HEK293 (cell line): Measurements from ENCODE around the gene KLF13.

Source experiments
- KLF16 ChIP-seq: fragments of 450-650 bp; formaldehyde crosslinking; IDR thresholded peaks from 2 replicates; pipeline ENCODE4 v1.5.1; 2017; ENCODE audit warnings: missing biosample characterization, missing genetic modification characterization
- SETDB1 ChIP-seq: IDR thresholded peaks from one replicate; pipeline ENCODE4 v1.6.1; 2017; ENCODE audit warnings: mild to moderate bottlenecking, low read length, moderate library complexity, mixed read lengths; ENCODE audit not compliant: insufficient read length
- ZBTB21 ChIP-seq: fragments of 450-650 bp; formaldehyde crosslinking; IDR thresholded peaks from 2 replicates; pipeline ENCODE4 v1.5.1; 2017; ENCODE audit warnings: missing biosample characterization, missing genetic modification characterization
- ZBTB7A ChIP-seq: fragments of 450-650 bp; formaldehyde crosslinking; IDR thresholded peaks from 2 replicates; pipeline ENCODE4 v1.5.1; 2016; ENCODE audit warnings: low read depth, missing biosample characterization, missing genetic modification characterization
- ZFHX2 ChIP-seq: fragments of 450-650 bp; formaldehyde crosslinking; conservative IDR thresholded peaks from 2 replicates; pipeline ENCODE4 v1.5.1; 2016; ENCODE audit warnings: missing biosample characterization, missing genetic modification characterization
- ZNF121 ChIP-seq: fragments of 450-650 bp; formaldehyde crosslinking; IDR thresholded peaks from 2 replicates; pipeline ENCODE4 v1.5.1; 2016; ENCODE audit warnings: missing biosample characterization, missing genetic modification characterization
- ZNF24 ChIP-seq: fragments of 450-650 bp; formaldehyde crosslinking; IDR thresholded peaks from 2 replicates; pipeline ENCODE4 v1.5.1; 2016; ENCODE audit warnings: missing biosample characterization, missing genetic modification characterization
- ZNF324 ChIP-seq: fragments of 450-650 bp; formaldehyde crosslinking; IDR thresholded peaks from 2 replicates; pipeline ENCODE4 v1.5.1; 2016; ENCODE audit warnings: missing biosample characterization, missing genetic modification characterization
- ZNF350 ChIP-seq: fragments of 450-650 bp; formaldehyde crosslinking; IDR thresholded peaks from 2 replicates; pipeline ENCODE4 v1.5.0; 2017; ENCODE audit warnings: missing biosample characterization, mild to moderate bottlenecking, missing genetic modification characterization
- ZNF555 ChIP-seq: fragments of 450-650 bp; formaldehyde crosslinking; conservative IDR thresholded peaks from 2 replicates; pipeline ENCODE4 v1.5.1; 2017; ENCODE audit warnings: missing biosample characterization, mild to moderate bottlenecking, missing genetic modification characterization, inconsistent platforms
- ZNF558 ChIP-seq: fragments of 450-650 bp; formaldehyde crosslinking; IDR thresholded peaks from 2 replicates; pipeline ENCODE4 v1.5.1; 2016; ENCODE audit warnings: missing biosample characterization, missing genetic modification characterization
- ZNF658 ChIP-seq: fragments of 450-650 bp; formaldehyde crosslinking; IDR thresholded peaks from 2 replicates; pipeline ENCODE4; 2016; ENCODE audit warnings: missing biosample characterization, missing genetic modification characterization
- ZNF785 ChIP-seq: fragments of 450-650 bp; formaldehyde crosslinking; IDR thresholded peaks from 2 replicates; pipeline ENCODE4 v1.5.1; 2016; ENCODE audit warnings: missing biosample characterization, missing genetic modification characterization
- TF ChIP-seq, protein P1 (sequence below): fragments of 450-650 bp; formaldehyde crosslinking; IDR thresholded peaks from 2 replicates; pipeline ENCODE4 v1.5.1; 2016; ENCODE audit warnings: missing biosample characterization, missing genetic modification characterization

DNA sequence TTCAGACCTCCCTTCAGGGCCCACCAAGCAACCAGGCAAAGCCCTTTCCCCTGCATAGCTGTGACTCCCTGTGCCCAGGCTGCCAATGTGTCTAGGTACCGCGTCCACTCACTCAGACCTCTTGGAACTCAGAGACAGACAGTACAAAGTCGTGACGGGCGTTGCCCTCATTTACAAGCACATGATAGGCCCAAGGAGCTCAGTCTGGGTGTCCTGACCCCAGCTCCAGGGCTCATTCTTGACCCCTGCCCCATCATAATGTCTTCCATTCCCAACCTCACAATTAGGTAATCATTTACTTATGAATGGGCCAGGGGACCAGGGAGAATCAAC lies 56.0 kb downstream of the KLF13 start:
- TF ChIP-seq, protein P1, sequence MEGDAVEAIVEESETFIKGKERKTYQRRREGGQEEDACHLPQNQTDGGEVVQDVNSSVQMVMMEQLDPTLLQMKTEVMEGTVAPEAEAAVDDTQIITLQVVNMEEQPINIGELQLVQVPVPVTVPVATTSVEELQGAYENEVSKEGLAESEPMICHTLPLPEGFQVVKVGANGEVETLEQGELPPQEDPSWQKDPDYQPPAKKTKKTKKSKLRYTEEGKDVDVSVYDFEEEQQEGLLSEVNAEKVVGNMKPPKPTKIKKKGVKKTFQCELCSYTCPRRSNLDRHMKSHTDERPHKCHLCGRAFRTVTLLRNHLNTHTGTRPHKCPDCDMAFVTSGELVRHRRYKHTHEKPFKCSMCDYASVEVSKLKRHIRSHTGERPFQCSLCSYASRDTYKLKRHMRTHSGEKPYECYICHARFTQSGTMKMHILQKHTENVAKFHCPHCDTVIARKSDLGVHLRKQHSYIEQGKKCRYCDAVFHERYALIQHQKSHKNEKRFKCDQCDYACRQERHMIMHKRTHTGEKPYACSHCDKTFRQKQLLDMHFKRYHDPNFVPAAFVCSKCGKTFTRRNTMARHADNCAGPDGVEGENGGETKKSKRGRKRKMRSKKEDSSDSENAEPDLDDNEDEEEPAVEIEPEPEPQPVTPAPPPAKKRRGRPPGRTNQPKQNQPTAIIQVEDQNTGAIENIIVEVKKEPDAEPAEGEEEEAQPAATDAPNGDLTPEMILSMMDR (tag by site-specific recombination) = no peak
- TF ChIP-seq ZFHX2 (tag by site-specific recombination) (no peak), ZNF658 (tag by site-specific recombination) (no peak), ZNF785 (tag by site-specific recombination) (no peak), ZNF555 (tag by site-specific recombination) (no peak), ZNF350 (tag by site-specific recombination) (no peak), ZNF558 (tag by site-specific recombination) (no peak), ZNF324 (no peak), KLF16 (tag by site-specific recombination) (no peak), ZBTB7A (tag by site-specific recombination) (no peak), ZNF121 (tag by site-specific recombination) (no peak), SETDB1 (no peak), ZNF24 (tag by site-specific recombination) (no peak), ZBTB21 (no peak)
